A549 treated with AZD2906 at 1 μM for 4 hours (cell line): ENCODE results near the gene PCBD1. TPM values are rescaled to one million over a fixed set of nuclear protein-coding genes. Genes with fewer than 3 reads are reported as not detected.

Experiments
- total RNA-seq: library from RNA; stranded (reverse); fragments of 200-300 nt; extraction: Qiagen RNA extraction; gene quantifications from 5 replicates; pipeline ENCODE4 v1.2.3, GENCODE V29; 2022

PCBD1 gene
- total RNA-seq = 182 to 253 TPM (median 230 TPM) in 5 replicates

DNA sequence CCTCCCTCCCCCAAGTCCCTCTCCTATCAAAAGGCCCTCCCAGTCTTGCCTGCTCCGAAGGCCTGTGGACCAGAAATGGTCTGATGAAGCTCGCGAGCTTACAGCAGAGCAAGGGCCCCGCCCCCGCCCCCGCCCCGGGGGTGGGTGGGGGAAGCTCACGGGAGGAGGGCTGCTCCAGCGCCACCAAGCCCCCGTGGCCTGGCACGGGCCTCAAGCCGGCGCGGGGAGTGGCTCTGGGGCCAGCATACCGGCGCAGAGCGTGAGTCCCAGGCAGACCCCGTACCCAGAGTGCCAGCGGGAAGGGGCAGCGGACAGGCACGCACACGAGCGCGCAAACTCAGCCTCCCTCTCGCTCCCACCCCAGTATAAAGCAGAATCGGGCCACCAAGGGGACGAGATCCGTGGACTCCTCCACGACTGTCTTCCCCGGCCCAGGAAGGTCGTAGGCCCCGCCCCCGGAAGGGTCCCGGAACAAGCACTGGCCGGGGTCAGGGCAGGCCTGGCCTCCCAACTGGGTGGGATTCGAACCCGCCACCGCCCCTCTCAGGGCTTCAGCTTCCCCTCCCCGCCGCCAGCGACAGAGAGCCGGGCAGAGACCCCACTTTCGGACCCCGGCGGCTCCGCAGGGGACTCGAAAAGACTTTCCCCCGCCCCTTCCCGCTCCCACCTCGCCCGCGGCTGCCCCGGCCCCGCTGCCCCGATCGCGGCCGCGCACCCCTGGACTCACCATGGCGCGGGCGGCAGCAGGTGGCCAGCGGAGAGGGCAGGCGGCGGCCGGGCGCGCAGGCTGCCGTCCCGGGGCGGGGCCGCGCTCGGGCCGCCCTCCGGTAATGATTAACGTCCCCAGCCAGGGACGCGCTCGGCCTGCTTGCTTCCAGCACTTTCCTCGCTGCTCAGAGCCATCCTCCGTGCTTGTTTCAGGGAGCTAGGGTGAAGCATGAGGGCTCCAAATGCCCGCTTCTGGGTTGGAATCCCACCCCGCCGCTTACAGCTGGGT, at the start of gene PCBD1:
PCBD1 (minus strand) TSS at position 762 of the 997 bp plus-strand sequence; CDS start at position 730, 32 bp downstream.

Other genes with a start within 250 kb of the PCBD1 start
- 0.09 to 0.26 TPM (median 0.13 TPM) in 5 replicates for gene ADAMTS14, start 216.1 kb downstream of the PCBD1 start, total RNA-seq
- gene TBATA, start 103.2 kb downstream of the PCBD1 start, total RNA-seq = not detected in 5 replicates
- 24.3 to 38.2 TPM (median 27.3 TPM) in 5 replicates for gene SGPL1, start 72.6 kb downstream of the PCBD1 start, total RNA-seq